Neuronal stem cell (in vitro differentiated cells): ENCODE measurements around the gene NTN5.

Experiments used
- DNase-seq: peaks from one replicate; pipeline ENCODE4 v3.0.0-alpha.2; 2013; ENCODE audit warnings: low spot score
- H2AFZ ChIP-seq: one replicate; pipeline ENCODE4 v1.6.1; 2013; ENCODE audit warnings: mild to moderate bottlenecking, low read length, inconsistent platforms
- H2AK5ac ChIP-seq: 2 replicates; pipeline ENCODE4 v1.6.1; 2013; ENCODE audit warnings: low read depth, mild to moderate bottlenecking, inconsistent platforms, low read length, moderate library complexity, mixed read lengths
- H2BK120ac ChIP-seq: 2 replicates; pipeline ENCODE4 v1.6.1; 2013; ENCODE audit warnings: low read depth, mild to moderate bottlenecking, inconsistent platforms, low read length, moderate library complexity, mixed read lengths
- H2BK12ac ChIP-seq: one replicate; pipeline ENCODE4 v1.6.1; 2013; ENCODE audit warnings: low read length, inconsistent platforms
- H2BK15ac ChIP-seq: 2 replicates; pipeline ENCODE4 v1.6.1; 2013; ENCODE audit warnings: mild to moderate bottlenecking, low read length, inconsistent platforms, mixed read lengths
- H2BK5ac ChIP-seq: one replicate; pipeline ENCODE4 v1.6.1; 2013; ENCODE audit warnings: inconsistent platforms, mild to moderate bottlenecking, low read length, moderate library complexity
- H3K14ac ChIP-seq: one replicate; pipeline ENCODE4 v1.6.1; 2013; ENCODE audit warnings: low read length, inconsistent platforms
- H3K18ac ChIP-seq: 2 replicates; pipeline ENCODE4 v1.6.1; 2013; ENCODE audit warnings: low read length, inconsistent platforms
- H3K23ac ChIP-seq: 2 replicates; pipeline ENCODE4 v1.6.1; 2013; ENCODE audit warnings: low read depth, mild to moderate bottlenecking, mixed read lengths, low read length, inconsistent platforms; ENCODE audit not compliant: poor library complexity
- H3K27ac ChIP-seq: replicated peaks from 3 replicates; pipeline ENCODE4 v1.5.1; 2013; ENCODE audit warnings: low read length, inconsistent platforms
- H3K27me3 ChIP-seq, 3 experiments: 2 replicates each; pipeline ENCODE4 v1.6.1; 2013; ENCODE audit warnings: low read length in 3 of 3, mild to moderate bottlenecking in 2 of 3, inconsistent platforms in 1 of 3, low read depth in 1 of 3, mixed read lengths in 1 of 3, moderate library complexity in 1 of 3; ENCODE audit not compliant: control insufficient read depth in 3 of 3, insufficient read depth in 3 of 3
- H3K36me3 ChIP-seq, 2 donors: replicated peaks in 1 of 2; 2 replicates each; pipeline ENCODE4 v1.6.1; 2013; ENCODE audit warnings: low read length in 2 of 2; ENCODE audit not compliant: control insufficient read depth in 2 of 2, insufficient read depth in 2 of 2
- H3K4ac ChIP-seq: 2 replicates; pipeline ENCODE4 v1.6.1; 2013; ENCODE audit warnings: inconsistent platforms, mild to moderate bottlenecking, low read length, moderate library complexity
- H3K4me1 ChIP-seq, 2 donors: 1 replicate in 1 of 2; 2 replicates in 1 of 2; pipeline ENCODE4 v1.6.1; 2013; ENCODE audit warnings: low read length in 2 of 2, low read depth in 1 of 2; ENCODE audit not compliant: control insufficient read depth in 2 of 2, insufficient read depth in 1 of 2
- H3K4me2 ChIP-seq: one replicate; pipeline ENCODE4 v1.6.1; 2013; ENCODE audit warnings: mild to moderate bottlenecking, low read length, inconsistent platforms; ENCODE audit not compliant: insufficient read depth, poor library complexity, severe bottlenecking
- H3K4me3 ChIP-seq, 2 donors: 2 replicates each; pipeline ENCODE4 v1.5.1; 2013; ENCODE audit warnings: low read length in 2 of 2, mild to moderate bottlenecking in 2 of 2, inconsistent platforms in 1 of 2, moderate library complexity in 1 of 2
- H3K79me1 ChIP-seq: one replicate; pipeline ENCODE4 v1.6.1; 2013; ENCODE audit warnings: low read depth, mild to moderate bottlenecking, inconsistent platforms, low read length, moderate library complexity
- H3K9ac ChIP-seq: one replicate; pipeline ENCODE4 v1.6.1; 2013; ENCODE audit warnings: mild to moderate bottlenecking, low read depth, low read length, inconsistent platforms; ENCODE audit not compliant: poor library complexity
- H3K9me3 ChIP-seq, 2 donors: replicated peaks in 1 of 2; 2 replicates each; pipeline versions ENCODE3 to v1.6.1; 2013; ENCODE audit warnings: low read length in 2 of 2, mild to moderate bottlenecking in 2 of 2, inconsistent platforms in 1 of 2, low read depth in 1 of 2, mixed read lengths in 1 of 2, moderate library complexity in 1 of 2; ENCODE audit not compliant: control insufficient read depth in 2 of 2, insufficient read depth in 1 of 2
- H4K8ac ChIP-seq: one replicate; pipeline ENCODE4 v1.6.1; 2013; ENCODE audit warnings: low read depth, mild to moderate bottlenecking, inconsistent platforms, low read length, moderate library complexity
- H4K91ac ChIP-seq: one replicate; pipeline ENCODE4 v1.6.1; 2013; ENCODE audit warnings: low read length, low read depth, mild to moderate bottlenecking, inconsistent platforms; ENCODE audit not compliant: poor library complexity
- WGBS, 2 donors: extraction: QIAGEN DNeasy Blood & Tissue Kit; methylation state at CpG; one replicate each; pipeline ENCODE4 v1.1.7; 2013; ENCODE audit warnings: missing lambda C conversion rate in 2 of 2, mixed read lengths in 1 of 2; ENCODE audit not compliant: insufficient read length in 2 of 2, insufficient replicate concordance in 1 of 2; ENCODE audit errors: extremely low coverage in 2 of 2; 5-methylcytosine and 5-hydroxymethylcytosine counted together

The NTN5 gene

DNA sequence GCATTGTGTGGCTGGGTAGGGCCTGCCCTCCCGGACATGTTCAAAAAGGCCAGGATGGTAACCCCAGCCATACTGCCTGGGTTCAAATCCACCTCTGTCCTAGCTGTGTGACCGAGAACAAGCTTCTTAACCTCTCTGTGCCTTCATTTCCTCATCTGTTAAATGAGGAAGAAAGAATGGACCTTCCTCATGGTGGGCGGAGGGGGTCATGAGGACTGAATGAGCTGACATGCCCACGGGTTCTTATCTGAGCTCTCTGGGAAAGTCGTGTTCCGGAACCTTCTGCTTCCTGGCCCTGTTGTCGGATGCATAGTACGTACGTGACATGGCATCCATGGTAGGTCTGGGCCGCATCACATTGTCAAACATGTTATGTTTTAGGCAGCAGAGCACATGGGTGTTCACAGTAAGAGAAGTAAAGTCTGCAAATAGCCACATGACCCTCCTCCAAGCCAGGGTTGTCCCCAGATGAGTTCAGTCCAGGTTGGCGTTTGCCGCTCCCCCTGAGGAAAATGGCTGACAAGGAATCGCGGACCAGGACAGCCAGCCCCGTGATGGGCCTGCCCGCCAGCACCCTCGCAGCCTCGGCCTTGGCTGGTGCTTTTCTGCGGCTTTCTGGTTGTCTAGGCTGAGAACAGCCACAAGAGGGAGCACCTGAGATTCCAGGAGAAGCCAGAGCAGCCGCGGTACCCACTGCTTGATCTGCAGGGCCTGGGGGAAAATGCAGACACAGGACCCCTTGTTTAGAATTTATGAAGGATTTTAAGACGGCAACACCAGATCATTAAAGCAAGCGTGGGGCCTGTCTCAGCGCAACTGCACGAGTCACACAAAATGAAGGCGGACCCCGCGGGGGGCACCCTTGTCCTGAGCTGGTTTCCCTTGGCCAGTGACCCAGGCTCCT is 2.4 kb upstream of the NTN5 start:
- no peak overlapping the region for H2BK120ac ChIP-seq
- no peak overlapping the region for H3K4me3 ChIP-seq
- no peak overlapping the region for H3K4ac ChIP-seq
- no peak overlapping the region for H2BK15ac ChIP-seq
- peak overlapping the region; percentile 6 for H3K18ac ChIP-seq
- H3K14ac ChIP-seq = no peak overlapping the region
- H4K8ac ChIP-seq = peak overlapping the region; percentile 57
- H3K79me1 ChIP-seq = no peaks in the 10 kb centered on the region
- H3K9ac ChIP-seq = no peak overlapping the region
- H4K91ac ChIP-seq = no peak overlapping the region
- no peak overlapping the region for H2BK5ac ChIP-seq
- H3K4me1 ChIP-seq = peaks cover 12 to 13% of the 10 kb centered on the region in 2 donors
- peak overlapping the region; percentile 12 for H2AK5ac ChIP-seq
- no peaks in the 10 kb centered on the region for H3K36me3 ChIP-seq
- no peak overlapping the region for H3K27ac ChIP-seq
- no peak overlapping the region for H2BK12ac ChIP-seq
- no CpG with 5 or more reads among the region's 28 CpGs for WGBS, 2 donors
- peak overlapping the region; percentile 84 for H2AFZ ChIP-seq
- H3K4me2 ChIP-seq = no peak overlapping the region
- DNase-seq = peak; percentile 82
- H3K27me3 ChIP-seq = peaks cover 0 to 15% (median 6%) of the 10 kb centered on the region in 3 experiments
- no peaks in the 10 kb centered on the region for H3K9me3 ChIP-seq
- no peak overlapping the region for H3K23ac ChIP-seq

GRCh38 chr19:48674216-48674809 is 1.5 kb upstream of the NTN5 start:
- Histone ChIP-seq H3K14ac (no peak overlapping the region), H3K4me1 (peaks cover 12 to 13% of the 10 kb centered on the region in 2 donors), H3K9ac (no peak overlapping the region), H3K4me2 (no peak overlapping the region), H3K36me3 (no peaks in the 10 kb centered on the region), H2AFZ (no peak overlapping the region), H4K91ac (no peak overlapping the region), H3K4me3 (no peak overlapping the region), H3K23ac (no peak overlapping the region), H2BK15ac (peak overlapping the region; percentile 40), H3K18ac (peak overlapping the region; percentile 73), H4K8ac (peak overlapping the region; percentile 29), H3K9me3 (peaks cover 0 to 2% of the 10 kb centered on the region in 2 donors), H2BK5ac (peak overlapping the region; percentile 43), H3K4ac (no peak overlapping the region), H3K27me3 (peaks cover 0 to 15% (median 6%) of the 10 kb centered on the region in 3 experiments), H2BK12ac (no peak overlapping the region), H2BK120ac (no peak overlapping the region), H3K27ac (no peak overlapping the region), H3K79me1 (peaks cover 1% of the 10 kb centered on the region), H2AK5ac (peak overlapping the region; percentile 71)
- WGBS, 2 donors = no CpG with 5 or more reads among the region's 19 CpGs
- no peak for DNase-seq

GRCh38 chr19:48673436-48674100 is 751 bp upstream of the NTN5 start:
- Histone ChIP-seq H3K4ac (no peak overlapping the region), H2BK120ac (no peak overlapping the region), H2AK5ac (peak overlapping the region; percentile 71), H3K27me3 (peaks cover 0 to 15% (median 6%) of the 10 kb centered on the region in 3 experiments), H3K18ac (peak overlapping the region; percentile 97), H3K9me3 (peaks cover 0 to 2% of the 10 kb centered on the region in 2 donors), H3K23ac (peak overlapping the region; percentile 71), H2BK12ac (no peak overlapping the region), H3K4me1 (peaks cover 12 to 13% of the 10 kb centered on the region in 2 donors), H3K4me3 (no peak overlapping the region), H4K8ac (peak overlapping the region; percentile 29), H3K9ac (no peak overlapping the region), H3K4me2 (no peak overlapping the region), H3K27ac (peak overlapping the region; percentile 13), H3K79me1 (peaks cover 1% of the 10 kb centered on the region), H3K36me3 (no peaks in the 10 kb centered on the region), H4K91ac (peak overlapping the region; percentile 99), H2BK15ac (peak overlapping the region; percentile 95), H3K14ac (no peak overlapping the region), H2AFZ (peak overlapping the region; percentile 80), H2BK5ac (no peak overlapping the region)
- DNase-seq = no peak
- no CpG with 5 or more reads among the region's 25 CpGs for WGBS, 2 donors
